ENCODE results near the gene FBXW4. TPM values are rescaled to one million over a fixed set of nuclear protein-coding genes. Genes with fewer than 3 reads are reported as not detected.
A peak's percentile ranks its signal among the peaks of the same experiment; 100 is the strongest.

The FBXW4 gene
- total and polyA plus RNA-seq, 9 of the 15 experiments (the other 6 are each of a cell fraction or from before 2014, with no cell fraction given) = 1.0 to 10.6 (median 5.4) TPM

- TF ChIP-seq, protein P1, sequence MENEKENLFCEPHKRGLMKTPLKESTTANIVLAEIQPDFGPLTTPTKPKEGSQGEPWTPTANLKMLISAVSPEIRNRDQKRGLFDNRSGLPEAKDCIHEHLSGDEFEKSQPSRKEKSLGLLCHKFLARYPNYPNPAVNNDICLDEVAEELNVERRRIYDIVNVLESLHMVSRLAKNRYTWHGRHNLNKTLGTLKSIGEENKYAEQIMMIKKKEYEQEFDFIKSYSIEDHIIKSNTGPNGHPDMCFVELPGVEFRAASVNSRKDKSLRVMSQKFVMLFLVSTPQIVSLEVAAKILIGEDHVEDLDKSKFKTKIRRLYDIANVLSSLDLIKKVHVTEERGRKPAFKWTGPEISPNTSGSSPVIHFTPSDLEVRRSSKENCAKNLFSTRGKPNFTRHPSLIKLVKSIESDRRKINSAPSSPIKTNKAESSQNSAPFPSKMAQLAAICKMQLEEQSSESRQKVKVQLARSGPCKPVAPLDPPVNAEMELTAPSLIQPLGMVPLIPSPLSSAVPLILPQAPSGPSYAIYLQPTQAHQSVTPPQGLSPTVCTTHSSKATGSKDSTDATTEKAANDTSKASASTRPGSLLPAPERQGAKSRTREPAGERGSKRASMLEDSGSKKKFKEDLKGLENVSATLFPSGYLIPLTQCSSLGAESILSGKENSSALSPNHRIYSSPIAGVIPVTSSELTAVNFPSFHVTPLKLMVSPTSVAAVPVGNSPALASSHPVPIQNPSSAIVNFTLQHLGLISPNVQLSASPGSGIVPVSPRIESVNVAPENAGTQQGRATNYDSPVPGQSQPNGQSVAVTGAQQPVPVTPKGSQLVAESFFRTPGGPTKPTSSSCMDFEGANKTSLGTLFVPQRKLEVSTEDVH (IDR thresholded peaks at IDR 0.05; ENCODE audit: low read depth, partially characterized antibody) = no peak
- TF ChIP-seq RREB1 (CRISPR knock-in tag; IDR thresholded peaks at IDR 0.05) (no peak), TAF1 (IDR thresholded peaks at IDR 0.05; ENCODE audit: control insufficient read depth, extremely low read depth, insufficient read depth, low read length, severe bottlenecking) (peak; percentile 40), HDAC6 (IDR thresholded peaks at IDR 0.05; ENCODE audit: low read depth, low read length) (no peak), MXI1 (IDR thresholded peaks at IDR 0.05; ENCODE audit: low read depth, low read length) (peak; percentile 15; the same call in 1 of the 2 replicates), CUX1 (CRISPR knock-in tag; IDR thresholded peaks at IDR 0.05) (no peak), L3MBTL2 (IDR thresholded peaks at IDR 0.05) (no peak), GATA2 (CRISPR knock-in tag; IDR thresholded peaks at IDR 0.05) (peak; percentile 92), MTF1 (CRISPR knock-in tag; IDR thresholded peaks at IDR 0.05; ENCODE audit: borderline replicate concordance) (no peak), STAT5A (IDR thresholded peaks at IDR 0.05; ENCODE audit: borderline replicate concordance, low read length) (peak; percentile 88)
Observed at GRCh38 chr10:101575580-101576210, 119.3 kb downstream of the FBXW4 start (continued).

All from K562 (cell line).